ENCODE data around the gene CSPG4. TPM values are rescaled to one million over a fixed set of nuclear protein-coding genes. Genes with fewer than 3 reads are reported as not detected.
A peak's percentile ranks its signal among the peaks of the same experiment; 100 is the strongest.

The CSPG4 gene
- total RNA-seq, 1 experiment from 2014 or later, result 2.0 TPM

GRCh38 chr15:75661756-75662140 is 50.9 kb downstream of the CSPG4 start:
- Histone ChIP-seq H3K4me1 (ENCODE audit: insufficient read depth, low read length) (0 out of 2 replicates have a peak, but pooled peaks cover 2% of the 10 kb centered on the region), H3K18ac (ENCODE audit: insufficient read length, low read depth, low read length) (no peak overlapping the region), H3K9me3 (ENCODE audit: control insufficient read depth, low read depth, low read length) (no peaks in the 10 kb centered on the region), H3K79me1 (ENCODE audit: insufficient read depth, low read depth, low read length, poor library complexity, severe bottlenecking) (no peaks in the 10 kb centered on the region), H3K27ac (ENCODE audit: insufficient read length, low read depth, low read length) (no peak overlapping the region), H3K79me2 (ENCODE audit: insufficient read depth, low read length) (no peaks in the 10 kb centered on the region), H3K56ac (ENCODE audit: insufficient read length, low read depth, low read length) (no peak overlapping the region), H3K4me2 (ENCODE audit: insufficient read depth, insufficient read length, low read length) (no peak overlapping the region), H4K91ac (ENCODE audit: insufficient read length, low read depth, low read length) (no peak overlapping the region), H2AK5ac (ENCODE audit: insufficient read length, low read length) (no peak overlapping the region), H2AFZ (ENCODE audit: low read length) (no peak overlapping the region), H4K20me1 (ENCODE audit: control insufficient read depth, insufficient read depth, insufficient read length) (no peaks in the 10 kb centered on the region), H3K23ac (ENCODE audit: insufficient read length, low read depth, low read length) (no peak overlapping the region), H2BK120ac (ENCODE audit: low read depth, low read length, poor library complexity, severe bottlenecking) (no peak overlapping the region), H3K4ac (ENCODE audit: low read depth, low read length) (no peak overlapping the region), H2BK5ac (ENCODE audit: insufficient read length, low read length) (no peak overlapping the region), H2BK15ac (ENCODE audit: low read depth, low read length) (no peak overlapping the region), H3K9ac (ENCODE audit: extremely low read depth, insufficient read length, low read length) (no peak overlapping the region), H3K27me3 (ENCODE audit: insufficient read depth, low read length) (no peaks in the 10 kb centered on the region), H3K14ac (ENCODE audit: insufficient read depth, low read length) (no peak overlapping the region), H2BK20ac (ENCODE audit: low read depth, low read length, poor library complexity, severe bottlenecking) (no peak overlapping the region), H2BK12ac (ENCODE audit: insufficient read length, low read depth, low read length) (no peak overlapping the region), H4K8ac (replicated peaks; ENCODE audit: insufficient read length, low read depth, low read length) (no peak overlapping the region), H3K23me2 (ENCODE audit: insufficient read length, low read depth, low read length, poor library complexity, severe bottlenecking) (no peaks in the 10 kb centered on the region), H3T11ph (ENCODE audit: low read length) (no peak overlapping the region), H4K5ac (ENCODE audit: insufficient read length, low read depth, low read length) (no peak overlapping the region)
- Mint-ChIP-seq H3K4me3 (no peak overlapping the region), H3K36me3 (ENCODE audit: insufficient read depth in 1 of 3, low read depth in 3 of 3) (peaks cover 11 to 27% (median 21%) of the 10 kb centered on the region in 3 experiments), H3K9me3 (no peaks in the 10 kb centered on the region), H3K27me3 (ENCODE audit: low read depth) (no peaks in the 10 kb centered on the region), H3K27ac (peak overlapping the region in 2 of 3 experiments; percentile 58 to 82; a peak in 3 of 7 replicates), H3K4me1 (peaks cover 0 to 8% of the 10 kb centered on the region in 2 experiments; a peak in 1 of 4 replicates)
- DNase-seq, result no peak
- WGBS (ENCODE audit: extremely low coverage, insufficient read length, low lambda C conversion rate), result no CpG with 5 or more reads among the region's 3 CpGs
- no peak for TF ChIP-seq CTCF (conservative IDR thresholded peaks at IDR 0.05)

Data from H9 (cell line).